Smooth muscle cell (in vitro differentiated cells): ENCODE results near the gene CXADR. TPM values are rescaled to one million over a fixed set of nuclear protein-coding genes. Genes with fewer than 3 reads are reported as not detected.

Source experiments
- DNase-seq: peaks from one replicate; lab custom pipeline; 2025; ENCODE audit not compliant: unreplicated experiment; lab: John Stamatoyannopoulos, UW
- H2AFZ ChIP-seq: fragments of 200-600 bp; sonication (generic); 2 replicates; pipeline ENCODE4 v1.6.0; 2016; ENCODE audit warnings: antibody characterized with exemption, low read depth, mild to moderate bottlenecking
- H3F3A ChIP-seq: fragments of 200-600 bp; sonication (generic); 2 replicates; pipeline ENCODE4 v1.6.0; 2017; ENCODE audit warnings: antibody characterized with exemption, low read depth
- H3K27ac ChIP-seq: fragments of 200-600 bp; sonication (generic); 2 replicates; pipeline ENCODE4 v1.5.1; 2016; ENCODE audit warnings: low read depth, mild to moderate bottlenecking
- H3K27me3 ChIP-seq: fragments of 200-600 bp; sonication (generic); 2 replicates; pipeline ENCODE4 v1.6.1; 2016; ENCODE audit warnings: low read depth, mild to moderate bottlenecking
- H3K36me3 ChIP-seq: fragments of 200-600 bp; sonication (generic); 2 replicates; pipeline ENCODE4 v1.5.1; 2016; ENCODE audit warnings: low read depth
- H3K4me1 ChIP-seq: fragments of 200-600 bp; sonication (generic); 2 replicates; pipeline ENCODE4 v1.5.1; 2016; ENCODE audit warnings: low read depth
- H3K4me2 ChIP-seq: fragments of 200-600 bp; sonication (generic); 2 replicates; pipeline ENCODE4 v1.6.0; 2016; ENCODE audit warnings: mild to moderate bottlenecking
- H3K4me3 ChIP-seq: fragments of 200-600 bp; sonication (generic); 2 replicates; pipeline ENCODE4 v1.5.1; 2016; ENCODE audit warnings: mild to moderate bottlenecking
- H3K79me2 ChIP-seq: fragments of 200-600 bp; sonication (generic); 2 replicates; pipeline ENCODE4 v1.6.0; 2016; ENCODE audit warnings: low read depth, mild to moderate bottlenecking
- H3K9ac ChIP-seq: fragments of 200-600 bp; sonication (generic); 2 replicates; pipeline ENCODE4 v1.6.0; 2016; ENCODE audit warnings: low read depth
- H3K9me3 ChIP-seq: fragments of 200-600 bp; sonication (generic); replicated peaks from 2 replicates; pipeline ENCODE4 v1.5.1; 2016; ENCODE audit warnings: low read depth
- H4K20me1 ChIP-seq: fragments of 200-600 bp; sonication (generic); 2 replicates; pipeline ENCODE4 v1.6.0; 2016; ENCODE audit warnings: low read depth
- CTCF ChIP-seq: fragments of 200-600 bp; sonication (generic); IDR thresholded peaks from 2 replicates; pipeline ENCODE4 v1.5.1; 2017; ENCODE audit warnings: borderline replicate concordance, mild to moderate bottlenecking, antibody characterized with exemption; ENCODE audit not compliant: insufficient read depth, poor library complexity, severe bottlenecking
- WGBS: methylation state at CpG from one replicate; pipeline ENCODE4 v1.1.7; 2016; ENCODE audit warnings: low lambda C conversion rate; 5-methylcytosine and 5-hydroxymethylcytosine counted together
- polyA plus RNA-seq: library from polyadenylated mRNA; unstranded; fragments of >200 nt; fragmentation: Nextera tagmentation; extraction: Ambion mirVana; gene quantifications from 2 replicates; pipeline ENCODE4 v1.2.1, GENCODE V29; 2016
- total RNA-seq: library from RNA; depleted of rRNA; stranded (reverse); fragments of >200 nt; gene quantifications from 2 replicates; pipeline ENCODE4 v1.2.3, GENCODE V29; 2014

CXADR gene
- total and polyA plus RNA-seq, 2 experiments from 2014 or later: 19.5 to 42.0 TPM

- Histone ChIP-seq H2AFZ (no peak overlapping the region), H3K36me3 (no peaks in the 10 kb centered on the region), H3K4me2 (no peak overlapping the region), H3K4me3 (no peak overlapping the region), H3F3A (no peaks in the 10 kb centered on the region), H4K20me1 (no peaks in the 10 kb centered on the region), H3K9ac (no peak overlapping the region), H3K9me3 (no peaks in the 10 kb centered on the region), H3K79me2 (no peaks in the 10 kb centered on the region), H3K27ac (no peak overlapping the region), H3K4me1 (no peaks in the 10 kb centered on the region), H3K27me3 (no peaks in the 10 kb centered on the region)
- no peak for TF ChIP-seq CTCF
- no peak for DNase-seq
- 100% methylated on average over 1 of the region's 1 CpG for WGBS
Observed at GRCh38 chr21:17577701-17578100, 64.9 kb downstream of the CXADR start.

- TF ChIP-seq CTCF: no peak
- Histone ChIP-seq H4K20me1 (no peaks in the 10 kb centered on the region), H3K27ac (no peak overlapping the region), H3K9me3 (no peaks in the 10 kb centered on the region), H3K36me3 (no peaks in the 10 kb centered on the region), H3K9ac (no peak overlapping the region), H3K4me2 (no peak overlapping the region), H3F3A (no peaks in the 10 kb centered on the region), H3K27me3 (no peaks in the 10 kb centered on the region), H3K4me3 (no peak overlapping the region), H3K4me1 (no peaks in the 10 kb centered on the region), H3K79me2 (no peaks in the 10 kb centered on the region), H2AFZ (no peak overlapping the region)
- DNase-seq: no peak
- WGBS: 100% methylated on average over 2 of the region's 2 CpGs
Observed at GRCh38 chr21:17578162-17578561, 65.3 kb downstream of the CXADR start.

- no peak overlapping the region for H3K4me3 ChIP-seq
- no peaks in the 10 kb centered on the region for H4K20me1 ChIP-seq
- no peaks in the 10 kb centered on the region for H3K9me3 ChIP-seq
- H3F3A ChIP-seq: no peaks in the 10 kb centered on the region
- no peak overlapping the region for H3K9ac ChIP-seq
- DNase-seq: no peak
- H3K79me2 ChIP-seq: no peaks in the 10 kb centered on the region
- no peak overlapping the region for H3K27ac ChIP-seq
- H3K36me3 ChIP-seq: no peaks in the 10 kb centered on the region
- no peaks in the 10 kb centered on the region for H3K4me1 ChIP-seq
- no peak overlapping the region for H2AFZ ChIP-seq
- H3K4me2 ChIP-seq: no peak overlapping the region
- no peak for TF ChIP-seq CTCF
- 90% methylated on average over 2 of the region's 2 CpGs for WGBS
- no peaks in the 10 kb centered on the region for H3K27me3 ChIP-seq
Observed at GRCh38 chr21:17578876-17579275, 66.0 kb downstream of the CXADR start.

- Histone ChIP-seq H3K27me3 (no peaks in the 10 kb centered on the region), H3K27ac (no peak overlapping the region), H3K4me2 (no peak overlapping the region), H3K9me3 (no peaks in the 10 kb centered on the region), H3F3A (no peaks in the 10 kb centered on the region), H2AFZ (no peak overlapping the region), H3K79me2 (no peaks in the 10 kb centered on the region), H3K36me3 (no peaks in the 10 kb centered on the region), H3K4me1 (no peaks in the 10 kb centered on the region), H4K20me1 (no peaks in the 10 kb centered on the region), H3K9ac (no peak overlapping the region), H3K4me3 (no peak overlapping the region)
- TF ChIP-seq CTCF: no peak
- 98% methylated on average over 8 of the region's 8 CpGs for WGBS
- no peak for DNase-seq
Observed at GRCh38 chr21:17580319-17580718, 67.5 kb downstream of the CXADR start.
